GM18526 (cell line): ENCODE results near the gene RNPEP.

Experiments used
- POLR2A ChIP-seq: IDR thresholded peaks from 3 replicates; pipeline ENCODE4 v1.6.1; 2011; ENCODE audit not compliant: insufficient read length; ENCODE audit errors: extremely low read depth

RNPEP gene

GRCh38 chr1:202014060-202014459, 31.6 kb downstream of the RNPEP start:
- no peak for TF ChIP-seq POLR2A

DNA sequence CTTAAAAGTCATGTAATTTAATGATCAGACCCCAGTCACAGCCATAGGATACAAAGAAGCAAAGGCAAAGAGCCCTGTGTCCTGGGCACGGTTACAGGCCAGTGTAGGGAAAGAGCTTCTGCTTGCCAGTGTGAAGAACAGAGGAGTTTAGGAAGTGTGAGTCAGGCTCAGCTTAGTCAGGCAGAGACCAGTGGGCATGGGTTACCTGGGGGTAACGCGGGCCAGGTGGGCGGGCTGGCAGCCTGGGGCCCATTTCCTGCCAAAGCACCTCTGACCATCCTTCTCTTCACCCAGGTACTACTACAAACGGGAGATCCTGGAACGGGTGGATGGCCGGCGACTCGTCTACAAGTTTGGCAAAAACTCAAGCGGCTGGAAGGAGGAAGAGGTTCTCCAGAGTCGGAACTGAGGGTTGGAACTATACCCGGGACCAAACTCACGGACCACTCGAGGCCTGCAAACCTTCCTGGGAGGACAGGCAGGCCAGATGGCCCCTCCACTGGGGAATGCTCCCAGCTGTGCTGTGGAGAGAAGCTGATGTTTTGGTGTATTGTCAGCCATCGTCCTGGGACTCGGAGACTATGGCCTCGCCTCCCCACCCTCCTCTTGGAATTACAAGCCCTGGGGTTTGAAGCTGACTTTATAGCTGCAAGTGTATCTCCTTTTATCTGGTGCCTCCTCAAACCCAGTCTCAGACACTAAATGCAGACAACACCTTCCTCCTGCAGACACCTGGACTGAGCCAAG, 32.6 kb downstream of the RNPEP start:
- no peak for TF ChIP-seq POLR2A

DNA sequence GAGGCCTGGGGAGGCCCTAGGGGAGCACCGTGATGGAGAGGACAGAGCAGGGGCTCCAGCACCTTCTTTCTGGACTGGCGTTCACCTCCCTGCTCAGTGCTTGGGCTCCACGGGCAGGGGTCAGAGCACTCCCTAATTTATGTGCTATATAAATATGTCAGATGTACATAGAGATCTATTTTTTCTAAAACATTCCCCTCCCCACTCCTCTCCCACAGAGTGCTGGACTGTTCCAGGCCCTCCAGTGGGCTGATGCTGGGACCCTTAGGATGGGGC, 33.2 kb downstream of the RNPEP start:
- TF ChIP-seq POLR2A = no peak

GRCh38 chr1:202016022-202016810, 33.8 kb downstream of the RNPEP start:
- TF ChIP-seq POLR2A = no peak

GRCh38 chr1:202016811-202017748, 34.6 kb downstream of the RNPEP start:
- no peak for TF ChIP-seq POLR2A

DNA sequence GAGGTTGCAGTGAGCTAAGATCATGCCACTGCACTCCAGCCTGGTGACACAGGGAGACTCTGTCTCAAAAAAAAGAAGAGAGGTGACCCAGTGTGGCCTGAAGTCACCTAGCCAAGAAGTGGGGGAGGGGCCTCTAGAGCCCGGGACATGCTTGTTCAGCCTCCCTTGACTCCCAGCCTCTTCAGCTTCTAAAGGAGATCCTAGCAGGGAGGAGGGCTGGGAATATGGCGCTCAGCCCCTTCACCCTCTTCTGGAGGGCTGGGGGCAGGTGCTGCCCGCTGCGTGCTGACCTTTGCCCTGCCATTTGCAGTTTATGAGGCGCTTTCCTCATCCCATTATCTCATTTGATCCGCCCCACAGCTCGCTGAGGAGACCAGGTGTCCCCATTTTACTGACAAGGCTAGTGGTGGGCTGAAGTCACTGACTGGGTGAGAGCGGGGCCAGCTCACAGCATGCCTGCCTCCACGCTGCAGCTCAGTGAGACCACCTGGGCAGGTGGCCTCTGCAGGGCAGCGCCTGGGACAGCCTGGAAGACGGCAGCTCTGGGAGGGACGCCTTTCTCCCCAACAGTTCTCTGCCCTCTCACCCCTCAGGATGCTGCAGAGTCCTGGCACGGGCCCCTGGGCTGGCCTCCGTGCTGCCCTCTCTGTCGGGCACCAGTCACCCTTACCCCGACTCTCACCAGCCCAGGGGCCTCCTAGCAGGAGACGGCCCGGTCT, 35.5 kb downstream of the RNPEP start:
- no peak for TF ChIP-seq POLR2A

- no peak for TF ChIP-seq POLR2A
Measured at GRCh38 chr1:202018468-202019234, 36.2 kb downstream of the RNPEP start.

- no peak for TF ChIP-seq POLR2A
Measured at GRCh38 chr1:202023001-202023433, 40.6 kb downstream of the RNPEP start.

GRCh38 chr1:202029171-202029665, 46.8 kb downstream of the RNPEP start:
- TF ChIP-seq POLR2A = no peak

GRCh38 chr1:202029727-202030126, 47.3 kb downstream of the RNPEP start:
- no peak for TF ChIP-seq POLR2A

- TF ChIP-seq POLR2A = no peak
Measured at GRCh38 chr1:202031796-202032195, 49.3 kb downstream of the RNPEP start.

GRCh38 chr1:202034149-202034682, 51.8 kb downstream of the RNPEP start:
- no peak for TF ChIP-seq POLR2A

DNA sequence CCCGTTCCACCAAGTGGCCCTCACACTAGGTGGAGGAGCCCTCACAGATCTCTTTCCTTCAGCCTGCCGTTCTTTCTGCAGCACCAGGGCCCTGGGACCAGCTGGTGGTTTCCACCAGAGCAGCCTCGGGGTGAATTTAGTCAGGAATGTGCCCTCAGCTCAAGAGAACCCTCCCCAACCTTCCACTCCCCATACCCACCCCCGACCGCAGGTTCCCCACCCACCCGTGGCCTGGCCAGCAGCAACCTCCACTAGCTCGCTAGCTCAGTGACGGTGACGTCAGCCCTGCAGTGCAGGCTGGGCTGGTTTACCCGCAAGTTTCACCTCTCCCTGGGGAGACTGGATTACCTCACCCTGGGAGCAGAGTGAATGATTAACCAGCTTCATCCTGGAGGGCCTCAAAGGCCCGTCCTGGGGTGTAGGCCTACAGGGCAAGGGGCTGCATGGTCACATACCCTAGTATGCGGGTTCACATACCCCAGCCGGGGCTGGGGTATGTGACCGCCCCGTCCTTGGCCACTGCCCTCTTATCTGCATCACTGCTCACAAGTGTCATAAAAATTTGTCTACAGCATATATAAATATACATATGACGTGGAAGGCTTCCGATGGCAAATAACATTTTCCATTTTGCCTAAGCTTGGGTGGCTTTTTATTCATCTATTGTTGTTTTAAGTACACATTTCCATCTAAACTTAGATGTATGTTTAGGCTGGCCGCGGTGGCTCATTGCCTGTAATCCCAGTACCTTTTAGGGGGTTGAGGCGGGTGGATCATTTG, 52.4 kb downstream of the RNPEP start:
- TF ChIP-seq POLR2A = no peak
